HepG2 (cell line): Measurements from ENCODE around the gene INF2. TPM values are rescaled to one million over a fixed set of nuclear protein-coding genes. Genes with fewer than 3 reads are reported as not detected.
A peak's percentile ranks its signal among the peaks of the same experiment; 100 is the strongest.

ENCODE experiments used
- ATF7 ChIP-seq, 2 experiments: fragments of 450-650 bp in 1 of 2; sonication (generic) in 1 of 2; formaldehyde crosslinking in 1 of 2; IDR thresholded peaks; 2 replicates each; pipeline versions ENCODE4 v1.4.0 to v1.6.1; 2016 to 2020; ENCODE audit warnings: antibody characterized with exemption in 1 of 2, mild to moderate bottlenecking in 1 of 2, missing genetic modification reagents in 1 of 2
- ETV5 ChIP-seq: IDR thresholded peaks from 2 replicates; pipeline ENCODE4 v1.6.1; 2018; ENCODE audit warnings: missing biosample characterization, missing genetic modification reagents, inconsistent platforms, borderline replicate concordance
- KDM5A ChIP-seq: fragments of 200-600 bp; sonication (generic); IDR thresholded peaks from 2 replicates; pipeline ENCODE4 v1.7.0; 2018; ENCODE audit warnings: antibody characterized with exemption, mild to moderate bottlenecking, low read length, borderline replicate concordance
- MATR3 ChIP-seq: sonication (generic); formaldehyde crosslinking; IDR thresholded peaks from 2 replicates; pipeline ENCODE4 v1.4.0; 2020; ENCODE audit warnings: missing genetic modification reagents
- NFE2L1 ChIP-seq: sonication (generic); formaldehyde crosslinking; IDR thresholded peaks from 2 replicates; pipeline ENCODE4 v1.4.0; 2020; ENCODE audit warnings: missing genetic modification reagents, mild to moderate bottlenecking, borderline replicate concordance
- SNAPC2 ChIP-seq: sonication (generic); formaldehyde crosslinking; IDR thresholded peaks from 2 replicates; pipeline ENCODE4 v1.8.1; 2022; ENCODE audit warnings: mild to moderate bottlenecking, missing genetic modification reagents
- SNRNP70 ChIP-seq: fragments of 200-400 bp; formaldehyde crosslinking; IDR thresholded peaks from 2 replicates; pipeline ENCODE4 v1.6.1; 2017; ENCODE audit warnings: mild to moderate bottlenecking, low read depth, low read length, moderate library complexity
- TBX3 ChIP-seq: fragments of 450-650 bp; IDR thresholded peaks from 2 replicates; pipeline ENCODE4 v1.6.1; 2017; ENCODE audit warnings: antibody characterized with exemption, mild to moderate bottlenecking, inconsistent platforms, borderline replicate concordance
- TEAD2 ChIP-seq: sonication (generic); formaldehyde crosslinking; IDR thresholded peaks from 2 replicates; pipeline ENCODE4 v1.9.0; 2021; ENCODE audit warnings: missing genetic modification reagents
- ZNF577 ChIP-seq: sonication (generic); formaldehyde crosslinking; IDR thresholded peaks from 2 replicates; pipeline ENCODE4 v1.4.0; 2020; ENCODE audit warnings: mild to moderate bottlenecking, low read depth, missing genetic modification reagents, borderline replicate concordance
- ZNF672 ChIP-seq: sonication (generic); formaldehyde crosslinking; IDR thresholded peaks from 2 replicates; pipeline ENCODE4 v1.8.1; 2022; ENCODE audit warnings: missing genetic modification reagents
- polyA plus RNA-seq, 8 experiments: library from polyadenylated mRNA; depleted of rRNA in 3 of 8; stranded (reverse) in 7 of 8; unstranded in 1 of 8; fragments of >200 nt; fragmentation: Illumina TruSeq in 4 of 8; extraction: Trizol in 4 of 8; gene quantifications; 2 replicates each; pipeline versions ENCODE4 v1.2.1 to v1.2.3, GENCODE V29; 2011 to 2016; ENCODE audit warnings: low read depth in 4 of 8, missing spikeins in 1 of 8, mixed read lengths in 1 of 8; ENCODE audit not compliant: insufficient read depth in 1 of 8
- total RNA-seq, 5 experiments: library from RNA; depleted of rRNA; stranded (reverse); fragments of >200 nt; fragmentation: Illumina TruSeq; extraction: Trizol; gene quantifications; 2 replicates each; pipeline ENCODE4 v1.2.3, GENCODE V29; 2016; ENCODE audit warnings: low read depth in 1 of 5
- TF ChIP-seq, protein P1 (sequence below): sonication (generic); formaldehyde crosslinking; IDR thresholded peaks from 2 replicates; pipeline ENCODE4 v1.4.0; 2020; ENCODE audit warnings: missing genetic modification reagents
- TF ChIP-seq, protein P2 (sequence below): sonication (generic); formaldehyde crosslinking; conservative IDR thresholded peaks from 2 replicates; pipeline ENCODE4 v1.8.1; 2023; ENCODE audit warnings: missing genetic modification reagents
- TF ChIP-seq, protein P3 (sequence below): sonication (generic); formaldehyde crosslinking; IDR thresholded peaks from 2 replicates; pipeline ENCODE4 v1.8.0; 2022; ENCODE audit warnings: mild to moderate bottlenecking, missing genetic modification reagents, borderline replicate concordance
- TF ChIP-seq, protein P4 (sequence below): sonication (generic); formaldehyde crosslinking; IDR thresholded peaks from 2 replicates; pipeline ENCODE4 v1.8.1; 2022; ENCODE audit warnings: mild to moderate bottlenecking, missing genetic modification reagents
- TF ChIP-seq, protein P5 (sequence below), 2 experiments: sonication (generic) in 1 of 2; formaldehyde crosslinking in 1 of 2; IDR thresholded peaks; 2 replicates each; pipeline versions ENCODE4 v1.4.0 to v1.6.1; 2018 to 2020; ENCODE audit warnings: missing genetic modification reagents in 2 of 2, borderline replicate concordance in 1 of 2, low read depth in 1 of 2, mild to moderate bottlenecking in 1 of 2, missing biosample characterization in 1 of 2

Gene INF2
- total and polyA plus RNA-seq, 2 of the 13 experiments (the other 11 are each of a cell fraction or from before 2014, with no cell fraction given): 16.4 to 26.4 TPM

DNA sequence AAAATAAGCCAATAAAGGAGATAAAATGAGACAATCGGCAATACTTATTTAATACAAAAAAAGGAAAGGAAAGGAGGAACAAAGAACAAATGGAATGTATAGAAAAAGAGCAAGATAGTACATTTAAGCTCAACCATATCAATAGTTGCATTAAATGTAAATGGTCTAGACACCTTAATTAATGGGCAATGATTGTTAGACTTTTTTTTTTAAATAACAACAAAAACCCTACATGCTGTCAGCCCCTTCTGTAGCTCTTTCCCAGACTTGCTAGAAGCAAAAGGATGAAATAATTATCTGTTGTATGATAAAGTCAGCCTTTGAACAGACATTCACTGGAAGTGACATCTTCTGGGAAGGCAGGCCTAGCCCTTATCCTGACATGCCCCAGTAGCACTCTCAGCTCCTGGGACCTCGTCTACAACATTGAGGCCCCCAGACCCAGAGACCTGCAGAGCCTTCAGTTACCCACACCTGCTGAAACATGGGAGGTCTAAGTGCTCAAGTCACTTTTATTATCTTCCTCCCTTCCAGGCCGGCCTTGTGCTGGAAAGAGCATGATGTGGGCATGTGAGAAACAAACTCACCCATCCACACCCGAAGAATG is 76.9 kb downstream of the INF2 start (continued):
- TF ChIP-seq, protein P1, sequence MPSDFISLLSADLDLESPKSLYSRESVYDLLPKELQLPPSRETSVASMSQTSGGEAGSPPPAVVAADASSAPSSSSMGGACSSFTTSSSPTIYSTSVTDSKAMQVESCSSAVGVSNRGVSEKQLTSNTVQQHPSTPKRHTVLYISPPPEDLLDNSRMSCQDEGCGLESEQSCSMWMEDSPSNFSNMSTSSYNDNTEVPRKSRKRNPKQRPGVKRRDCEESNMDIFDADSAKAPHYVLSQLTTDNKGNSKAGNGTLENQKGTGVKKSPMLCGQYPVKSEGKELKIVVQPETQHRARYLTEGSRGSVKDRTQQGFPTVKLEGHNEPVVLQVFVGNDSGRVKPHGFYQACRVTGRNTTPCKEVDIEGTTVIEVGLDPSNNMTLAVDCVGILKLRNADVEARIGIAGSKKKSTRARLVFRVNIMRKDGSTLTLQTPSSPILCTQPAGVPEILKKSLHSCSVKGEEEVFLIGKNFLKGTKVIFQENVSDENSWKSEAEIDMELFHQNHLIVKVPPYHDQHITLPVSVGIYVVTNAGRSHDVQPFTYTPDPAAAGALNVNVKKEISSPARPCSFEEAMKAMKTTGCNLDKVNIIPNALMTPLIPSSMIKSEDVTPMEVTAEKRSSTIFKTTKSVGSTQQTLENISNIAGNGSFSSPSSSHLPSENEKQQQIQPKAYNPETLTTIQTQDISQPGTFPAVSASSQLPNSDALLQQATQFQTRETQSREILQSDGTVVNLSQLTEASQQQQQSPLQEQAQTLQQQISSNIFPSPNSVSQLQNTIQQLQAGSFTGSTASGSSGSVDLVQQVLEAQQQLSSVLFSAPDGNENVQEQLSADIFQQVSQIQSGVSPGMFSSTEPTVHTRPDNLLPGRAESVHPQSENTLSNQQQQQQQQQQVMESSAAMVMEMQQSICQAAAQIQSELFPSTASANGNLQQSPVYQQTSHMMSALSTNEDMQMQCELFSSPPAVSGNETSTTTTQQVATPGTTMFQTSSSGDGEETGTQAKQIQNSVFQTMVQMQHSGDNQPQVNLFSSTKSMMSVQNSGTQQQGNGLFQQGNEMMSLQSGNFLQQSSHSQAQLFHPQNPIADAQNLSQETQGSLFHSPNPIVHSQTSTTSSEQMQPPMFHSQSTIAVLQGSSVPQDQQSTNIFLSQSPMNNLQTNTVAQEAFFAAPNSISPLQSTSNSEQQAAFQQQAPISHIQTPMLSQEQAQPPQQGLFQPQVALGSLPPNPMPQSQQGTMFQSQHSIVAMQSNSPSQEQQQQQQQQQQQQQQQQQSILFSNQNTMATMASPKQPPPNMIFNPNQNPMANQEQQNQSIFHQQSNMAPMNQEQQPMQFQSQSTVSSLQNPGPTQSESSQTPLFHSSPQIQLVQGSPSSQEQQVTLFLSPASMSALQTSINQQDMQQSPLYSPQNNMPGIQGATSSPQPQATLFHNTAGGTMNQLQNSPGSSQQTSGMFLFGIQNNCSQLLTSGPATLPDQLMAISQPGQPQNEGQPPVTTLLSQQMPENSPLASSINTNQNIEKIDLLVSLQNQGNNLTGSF (CRISPR knock-in tag): no peak
- TF ChIP-seq, protein P2, sequence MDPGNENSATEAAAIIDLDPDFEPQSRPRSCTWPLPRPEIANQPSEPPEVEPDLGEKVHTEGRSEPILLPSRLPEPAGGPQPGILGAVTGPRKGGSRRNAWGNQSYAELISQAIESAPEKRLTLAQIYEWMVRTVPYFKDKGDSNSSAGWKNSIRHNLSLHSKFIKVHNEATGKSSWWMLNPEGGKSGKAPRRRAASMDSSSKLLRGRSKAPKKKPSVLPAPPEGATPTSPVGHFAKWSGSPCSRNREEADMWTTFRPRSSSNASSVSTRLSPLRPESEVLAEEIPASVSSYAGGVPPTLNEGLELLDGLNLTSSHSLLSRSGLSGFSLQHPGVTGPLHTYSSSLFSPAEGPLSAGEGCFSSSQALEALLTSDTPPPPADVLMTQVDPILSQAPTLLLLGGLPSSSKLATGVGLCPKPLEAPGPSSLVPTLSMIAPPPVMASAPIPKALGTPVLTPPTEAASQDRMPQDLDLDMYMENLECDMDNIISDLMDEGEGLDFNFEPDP (CRISPR knock-in tag): 0 out of 2 replicates have a peak, but pooled peaks have one; percentile 28
- TF ChIP-seq ETV5 (no peak), SNRNP70 (no peak), SNAPC2 (0 out of 2 replicates have a peak, but pooled peaks have one; percentile 89), MATR3 (CRISPR knock-in tag) (no peak), TBX3 (no peak), ZNF672 (CRISPR knock-in tag) (no peak), ZNF577 (CRISPR knock-in tag) (no peak), ATF7 (IDR thresholded peaks at IDR 0.05) (no peak), ATF7 (CRISPR knock-in tag; IDR thresholded peaks at IDR 0.05) (no peak), KDM5A (peak; percentile 66; the same call in 1 of the 2 replicates), NFE2L1 (no peak), TEAD2 (CRISPR knock-in tag) (no peak)
- TF ChIP-seq, protein P3, sequence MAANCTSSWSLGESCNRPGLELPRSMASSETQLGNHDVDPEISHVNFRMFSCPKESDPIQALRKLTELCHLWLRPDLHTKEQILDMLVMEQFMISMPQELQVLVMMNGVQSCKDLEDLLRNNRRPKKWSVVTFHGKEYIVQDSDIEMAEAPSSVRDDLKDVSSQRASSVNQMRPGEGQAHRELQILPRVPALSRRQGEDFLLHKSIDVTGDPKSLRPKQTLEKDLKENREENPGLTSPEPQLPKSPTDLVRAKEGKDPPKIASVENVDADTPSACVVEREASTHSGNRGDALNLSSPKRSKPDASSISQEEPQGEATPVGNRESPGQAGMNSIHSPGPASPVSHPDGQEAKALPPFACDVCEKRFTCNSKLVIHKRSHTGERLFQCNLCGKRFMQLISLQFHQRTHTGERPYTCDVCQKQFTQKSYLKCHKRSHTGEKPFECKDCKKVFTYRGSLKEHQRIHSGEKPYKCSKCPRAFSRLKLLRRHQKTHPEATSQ (CRISPR knock-in tag): no peak
- TF ChIP-seq, protein P4, sequence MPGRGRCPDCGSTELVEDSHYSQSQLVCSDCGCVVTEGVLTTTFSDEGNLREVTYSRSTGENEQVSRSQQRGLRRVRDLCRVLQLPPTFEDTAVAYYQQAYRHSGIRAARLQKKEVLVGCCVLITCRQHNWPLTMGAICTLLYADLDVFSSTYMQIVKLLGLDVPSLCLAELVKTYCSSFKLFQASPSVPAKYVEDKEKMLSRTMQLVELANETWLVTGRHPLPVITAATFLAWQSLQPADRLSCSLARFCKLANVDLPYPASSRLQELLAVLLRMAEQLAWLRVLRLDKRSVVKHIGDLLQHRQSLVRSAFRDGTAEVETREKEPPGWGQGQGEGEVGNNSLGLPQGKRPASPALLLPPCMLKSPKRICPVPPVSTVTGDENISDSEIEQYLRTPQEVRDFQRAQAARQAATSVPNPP (CRISPR knock-in tag): 0 out of 2 replicates have a peak, but pooled peaks have one; percentile 22
- TF ChIP-seq, protein P5, sequence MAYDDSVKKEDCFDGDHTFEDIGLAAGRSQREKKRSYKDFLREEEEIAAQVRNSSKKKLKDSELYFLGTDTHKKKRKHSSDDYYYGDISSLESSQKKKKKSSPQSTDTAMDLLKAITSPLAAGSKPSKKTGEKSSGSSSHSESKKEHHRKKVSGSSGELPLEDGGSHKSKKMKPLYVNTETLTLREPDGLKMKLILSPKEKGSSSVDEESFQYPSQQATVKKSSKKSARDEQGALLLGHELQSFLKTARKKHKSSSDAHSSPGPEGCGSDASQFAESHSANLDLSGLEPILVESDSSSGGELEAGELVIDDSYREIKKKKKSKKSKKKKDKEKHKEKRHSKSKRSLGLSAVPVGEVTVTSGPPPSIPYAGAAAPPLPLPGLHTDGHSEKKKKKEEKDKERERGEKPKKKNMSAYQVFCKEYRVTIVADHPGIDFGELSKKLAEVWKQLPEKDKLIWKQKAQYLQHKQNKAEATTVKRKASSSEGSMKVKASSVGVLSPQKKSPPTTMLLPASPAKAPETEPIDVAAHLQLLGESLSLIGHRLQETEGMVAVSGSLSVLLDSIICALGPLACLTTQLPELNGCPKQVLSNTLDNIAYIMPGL (CRISPR knock-in tag; IDR thresholded peaks at IDR 0.05; ENCODE audit: borderline replicate concordance in 1 of 2, low read depth in 1 of 2): no peak
